Measurements from ENCODE around the gene GRK6. TPM values are rescaled to one million over a fixed set of nuclear protein-coding genes. Genes with fewer than 3 reads are reported as not detected.
"Not testable (repeated sequence)": the region's sequence is repeated elsewhere in the genome, so short reads cannot be mapped to it uniquely, and the experiment has no call there.

The GRK6 gene
- total RNA-seq, 4 donors from 2014 or later = 20.7 to 42.3 (median 31.5) TPM

- no peaks in the 10 kb centered on the region for H3K36me3 ChIP-seq
- no peak for TF ChIP-seq POLR2AphosphoS5 (IDR thresholded peaks at IDR 0.05)
- H3K4me1 ChIP-seq = peaks cover 0 to 8% (median 5%) of the 10 kb centered on the region in 3 donors
- ATAC-seq = no peak
- 68 to 83% methylated on average over 2 to 3 of the region's 9 CpGs for WGBS, 2 donors (ENCODE audit: low coverage in 1 of 2)
- peaks cover 30% of the 10 kb centered on the region for H3K27me3 ChIP-seq
- H3K9me3 ChIP-seq = no peaks in the 10 kb centered on the region
- no peak within 1 kb of the TSS for H3K4me3 ChIP-seq
- H3K27ac ChIP-seq = no peak within 1 kb of the TSS
These were observed 17.3 kb upstream of the GRK6 start, which contains the start of gene F12 for GRCh38 chr5:177409043-177409801. Gene F12, minus strand, starts transcription at chr5:177409564. Its CDS starts 37 bp downstream, at chr5:177409527.

- H3K4me3 ChIP-seq = no peak overlapping the region
- no peaks in the 10 kb centered on the region for H3K4me1 ChIP-seq
- WGBS, 2 donors (ENCODE audit: low coverage in 1 of 2) = 81 to 89% methylated on average over 3 of the region's 3 CpGs
- H3K27me3 ChIP-seq = peaks cover 17% of the 10 kb centered on the region
- no peak for ATAC-seq
- TF ChIP-seq POLR2AphosphoS5 (IDR thresholded peaks at IDR 0.05) = no peak
- TF ChIP-seq CTCF (IDR thresholded peaks at IDR 0.05) = no peak
- no peak for TF ChIP-seq POLR2A (IDR thresholded peaks at IDR 0.05)
- TF ChIP-seq EP300 (IDR thresholded peaks at IDR 0.05) = no peak
- H3K36me3 ChIP-seq = no peaks in the 10 kb centered on the region
- no peaks in the 10 kb centered on the region for H3K9me3 ChIP-seq
- no peak overlapping the region for H3K27ac ChIP-seq
These were observed 15.9 kb upstream of the GRK6 start for GRCh38 chr5:177410575-177410974.

GRCh38 chr5:177412603-177413233 is 13.8 kb upstream of the GRK6 start:
- Histone ChIP-seq H3K4me3 (no peak overlapping the region), H3K27me3 (peaks cover 11% of the 10 kb centered on the region), H3K9me3 (no peaks in the 10 kb centered on the region), H3K4me1 (peaks cover 0 to 6% (median 0%) of the 10 kb centered on the region in 3 donors), H3K36me3 (no peaks in the 10 kb centered on the region), H3K27ac (no peak overlapping the region)
- WGBS, 2 donors (ENCODE audit: low coverage in 1 of 2) = 83 to 87% methylated on average over 4 to 6 of the region's 8 CpGs
- no peak for TF ChIP-seq EP300 (IDR thresholded peaks at IDR 0.05)
- TF ChIP-seq POLR2AphosphoS5 (IDR thresholded peaks at IDR 0.05) = no peak
- TF ChIP-seq CTCF (IDR thresholded peaks at IDR 0.05) = no peak
- no peak for TF ChIP-seq POLR2A (IDR thresholded peaks at IDR 0.05)
- no peak for ATAC-seq

GRCh38 chr5:177414481-177414880 is 12.0 kb upstream of the GRK6 start:
- Histone ChIP-seq H3K4me3 (no peak overlapping the region), H3K36me3 (no peaks in the 10 kb centered on the region), H3K4me1 (peaks cover 0 to 6% (median 0%) of the 10 kb centered on the region in 3 donors), H3K27me3 (no peaks in the 10 kb centered on the region), H3K9me3 (no peaks in the 10 kb centered on the region), H3K27ac (no peak overlapping the region)
- ATAC-seq = no peak
- TF ChIP-seq CTCF (IDR thresholded peaks at IDR 0.05) (no peak), POLR2AphosphoS5 (IDR thresholded peaks at IDR 0.05) (no peak), POLR2A (IDR thresholded peaks at IDR 0.05) (no peak)
- WGBS, 2 donors (ENCODE audit: low coverage in 1 of 2) = 68 to 77% methylated on average over 3 of the region's 3 CpGs

GRCh38 chr5:177417081-177417480 is 9.4 kb upstream of the GRK6 start:
- not testable (repeated sequence) for H3K36me3 ChIP-seq, H3K4me1 ChIP-seq, H3K9me3 ChIP-seq, H3K4me3 ChIP-seq, H3K27me3 ChIP-seq, ATAC-seq
- WGBS, 2 donors (ENCODE audit: low coverage in 1 of 2) = 98 to 100% methylated on average over 2 to 5 of the region's 6 CpGs
- H3K27ac ChIP-seq = peak overlapping the region in 1 of 4 donors; percentile 22

GRCh38 chr5:177419046-177419445 is 7.4 kb upstream of the GRK6 start:
- H3K4me1 ChIP-seq = peaks cover 0 to 6% (median 0%) of the 10 kb centered on the region in 3 donors
- no peaks in the 10 kb centered on the region for H3K36me3 ChIP-seq
- no peak overlapping the region for H3K27ac ChIP-seq
- no peaks in the 10 kb centered on the region for H3K9me3 ChIP-seq
- peak; percentile 41 for ATAC-seq
- no peaks in the 10 kb centered on the region for H3K27me3 ChIP-seq
- WGBS, 2 donors (ENCODE audit: low coverage in 1 of 2) = 50% methylated on average over 2 of the region's 3 CpGs; no CpG with 5 or more reads in 1 of the 2 donors
- TF ChIP-seq POLR2A (IDR thresholded peaks at IDR 0.05) (no peak), POLR2AphosphoS5 (IDR thresholded peaks at IDR 0.05) (no peak), EP300 (IDR thresholded peaks at IDR 0.05) (no peak), CTCF (IDR thresholded peaks at IDR 0.05) (no peak)
- H3K4me3 ChIP-seq = no peak overlapping the region

- 63 to 83% methylated on average over 5 to 7 of the region's 7 CpGs for WGBS, 2 donors (ENCODE audit: low coverage in 1 of 2)
- H3K4me3 ChIP-seq = not testable (repeated sequence)
These were observed 6.0 kb upstream of the GRK6 start for GRCh38 chr5:177420472-177420871.

More at GRCh38 chr5:177420472-177420871, 6.0 kb upstream of the GRK6 start:
- not testable (repeated sequence) for H3K9me3 ChIP-seq, H3K36me3 ChIP-seq, ATAC-seq, H3K27ac ChIP-seq, H3K27me3 ChIP-seq
- peaks cover 0 to 11% (median 0%) of the 10 kb centered on the region in 3 donors for H3K4me1 ChIP-seq
